ENCODE results near the gene NR2F6.

GRCh38 chr19:17234911-17235299, 10.8 kb downstream of the NR2F6 start:
- TF ChIP-seq ZNF302 (CRISPR knock-in tag; IDR thresholded peaks at IDR 0.05) (no peak), ESRRA (IDR thresholded peaks at IDR 0.05; ENCODE audit: borderline replicate concordance, low read length) (no peak), POLR2A (IDR thresholded peaks at IDR 0.05; ENCODE audit: low read length) (peak; percentile 43; the same call in 1 of the 2 replicates), HOXB13 (CRISPR knock-in tag; IDR thresholded peaks at IDR 0.05; ENCODE audit: low read depth) (no peak), ELK1 (IDR thresholded peaks at IDR 0.05; ENCODE audit: low read depth, low read length) (no peak), POLR2AphosphoS2 (conservative IDR thresholded peaks at IDR 0.05; ENCODE audit: low read length) (no peak), NPAS2 (CRISPR knock-in tag; IDR thresholded peaks at IDR 0.05; ENCODE audit: borderline replicate concordance) (no peak), RAD21 (conservative IDR thresholded peaks at IDR 0.05 in 1 of 2, IDR thresholded peaks at IDR 0.05 in 1 of 2) (no peak), MAZ (IDR thresholded peaks at IDR 0.05; ENCODE audit: borderline replicate concordance, low read depth, low read length) (no peak)
- TF ChIP-seq, protein P1, sequence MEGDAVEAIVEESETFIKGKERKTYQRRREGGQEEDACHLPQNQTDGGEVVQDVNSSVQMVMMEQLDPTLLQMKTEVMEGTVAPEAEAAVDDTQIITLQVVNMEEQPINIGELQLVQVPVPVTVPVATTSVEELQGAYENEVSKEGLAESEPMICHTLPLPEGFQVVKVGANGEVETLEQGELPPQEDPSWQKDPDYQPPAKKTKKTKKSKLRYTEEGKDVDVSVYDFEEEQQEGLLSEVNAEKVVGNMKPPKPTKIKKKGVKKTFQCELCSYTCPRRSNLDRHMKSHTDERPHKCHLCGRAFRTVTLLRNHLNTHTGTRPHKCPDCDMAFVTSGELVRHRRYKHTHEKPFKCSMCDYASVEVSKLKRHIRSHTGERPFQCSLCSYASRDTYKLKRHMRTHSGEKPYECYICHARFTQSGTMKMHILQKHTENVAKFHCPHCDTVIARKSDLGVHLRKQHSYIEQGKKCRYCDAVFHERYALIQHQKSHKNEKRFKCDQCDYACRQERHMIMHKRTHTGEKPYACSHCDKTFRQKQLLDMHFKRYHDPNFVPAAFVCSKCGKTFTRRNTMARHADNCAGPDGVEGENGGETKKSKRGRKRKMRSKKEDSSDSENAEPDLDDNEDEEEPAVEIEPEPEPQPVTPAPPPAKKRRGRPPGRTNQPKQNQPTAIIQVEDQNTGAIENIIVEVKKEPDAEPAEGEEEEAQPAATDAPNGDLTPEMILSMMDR (IDR thresholded peaks at IDR 0.05): no peak

Data from A549 (cell line).